Right lobe of liver (tissue), 6 donors: ENCODE results near the gene AMOTL2. TPM values are rescaled to one million over a fixed set of nuclear protein-coding genes. Genes with fewer than 3 reads are reported as not detected.

Source experiments
- ATAC-seq, 4 donors: fragments of 200-7000 bp; cut with Tn5 transposase; one replicate each; pipeline ENCODE4 v1.9.1; 2020; ENCODE audit warnings: mild to moderate bottlenecking in 4 of 4, moderate library complexity in 4 of 4
- DNase-seq, 3 donors: peaks; one replicate each; pipeline ENCODE4 v3.0.0-alpha.2; 2020
- H3K27ac ChIP-seq, 3 donors: fragments of 200-600 bp; one replicate each; pipeline ENCODE4 v1.8.0; 2022
- H3K27me3 ChIP-seq, 2 donors: fragments of 200-600 bp; one replicate each; pipeline ENCODE4 v1.8.0; 2022
- H3K36me3 ChIP-seq, 4 donors: fragments of 200-600 bp; sonication (generic) in 1 of 4; one replicate each; pipeline versions ENCODE4 v1.5.1 to v1.8.0; 2017 to 2022; ENCODE audit warnings: control low read depth in 1 of 4
- H3K4me1 ChIP-seq, 4 donors: fragments of 200-600 bp; sonication (generic) in 1 of 4; one replicate each; pipeline versions ENCODE4 v1.5.1 to v1.8.0; 2017 to 2022; ENCODE audit warnings: control low read depth in 1 of 4
- H3K4me3 ChIP-seq, 3 donors: fragments of 200-600 bp; one replicate each; pipeline ENCODE4 v1.8.0; 2022
- H3K9me3 ChIP-seq, 4 donors: fragments of 200-600 bp; sonication (generic) in 1 of 4; one replicate each; pipeline versions ENCODE4 v1.5.1 to v1.8.0; 2017 to 2022; ENCODE audit warnings: control low read depth in 1 of 4
- CTCF ChIP-seq, 4 donors: fragments of 200-600 bp in 3 of 4; fragments of 450-650 bp in 1 of 4; IDR thresholded peaks; one replicate each; pipeline versions ENCODE4 v1.5.1 to v1.8.0; 2016 to 2022; ENCODE audit warnings: antibody characterized with exemption in 4 of 4, mild to moderate bottlenecking in 2 of 4
- POLR2A ChIP-seq: fragments of 450-650 bp; IDR thresholded peaks from one replicate; pipeline ENCODE4 v1.6.1; 2017; ENCODE audit warnings: antibody characterized with exemption, mild to moderate bottlenecking
- WGBS: methylation state at CpG from one replicate; pipeline ENCODE4 v1.1.6; 2018; ENCODE audit warnings: low coverage, low lambda C conversion rate; ENCODE audit not compliant: insufficient coverage; ENCODE audit errors: missing lambda C conversion rate; 5-methylcytosine and 5-hydroxymethylcytosine counted together
- intact Hi-C, 2 donors: fragments of 100-400 bp; cut with DNase I; formaldehyde crosslinking; loops; one replicate each; pipeline versions ENCODE4 v1.11.2 to v1.14.1; 2022
- total RNA-seq, 6 experiments: library from RNA; depleted of rRNA in 2 of 6; stranded (reverse); fragments of >200 nt in 2 of 6; fragmentation: NEBNext Ultra II Directional in 3 of 6; extraction: Animal tissue kit (Norgen Biotek cat#: 25700) in 3 of 6; gene quantifications; one replicate each; pipeline versions ENCODE4 v1.1.0 to v1.2.4, GENCODE V29; 2016 to 2023
- donor health status: DM: no; HTN: yes; CAD: no.
- donor health status: DM: no; HTN: no; CAD: no.
- donor health status: DM: no; HTN: no; CAD: no.
- donor health status: DM: no; HTN: yes; CAD: no.
- donor health status: DM: no; HTN: yes; CAD: no.

The AMOTL2 gene
- total RNA-seq, 6 experiments from 2014 or later: 18.0 to 33.3 (median 21.8) TPM

DNA sequence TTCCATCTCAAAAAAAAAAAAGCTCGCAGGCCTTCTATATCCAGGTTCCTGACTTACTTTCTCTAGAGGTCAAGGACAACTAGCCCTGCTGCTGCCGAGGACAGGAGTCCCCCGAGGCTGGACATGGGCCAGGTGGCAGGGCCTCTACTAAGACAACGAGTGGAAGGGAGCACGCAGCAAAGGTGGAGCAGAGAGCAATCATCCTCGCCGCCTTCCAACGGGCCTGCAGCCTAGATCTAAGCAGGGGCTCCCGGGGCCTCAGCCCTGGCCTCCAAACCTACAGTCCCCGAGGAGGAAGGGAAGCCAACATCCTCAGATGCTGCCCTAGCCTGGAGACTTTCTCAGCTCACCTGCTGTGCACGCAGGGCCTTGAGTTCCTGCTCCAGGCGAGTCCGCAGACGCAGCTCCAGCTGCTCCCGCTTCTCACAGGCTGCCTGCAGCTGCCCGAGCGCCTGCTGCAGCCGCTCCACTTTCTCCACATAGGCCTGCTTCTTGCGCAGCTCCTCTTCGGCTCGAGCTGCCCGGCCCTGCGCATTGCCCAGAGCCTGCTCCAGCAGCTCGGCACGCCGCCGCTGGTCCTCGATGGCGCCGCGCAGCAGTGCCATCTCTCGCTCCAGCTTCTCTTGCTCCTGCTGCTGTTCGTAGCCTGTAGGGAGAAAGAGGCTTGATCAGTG is 12.9 kb downstream of the AMOTL2 start:
- Histone ChIP-seq H3K27me3 (no peaks in the 10 kb centered on the region), H3K4me3 (no peak overlapping the region), H3K4me1 (peaks cover 0 to 41% (median 17%) of the 10 kb centered on the region in 4 donors), H3K36me3 (peaks cover 6 to 84% (median 51%) of the 10 kb centered on the region in 4 donors), H3K9me3 (no peaks in the 10 kb centered on the region), H3K27ac (peak overlapping the region in 1 of 3 donors; percentile 13)
- ATAC-seq (no peak), DNase-seq (peak in 1 of 3 donors; percentile 46)
- TF ChIP-seq POLR2A (no peak), CTCF (IDR thresholded peaks at IDR 0.05) (no peak)
- intact Hi-C loops: loop anchor here in 1 of 2 donors (5.0 kb wide), 1 partner anchor 39 kb away; no protein-coding TSS in a partner anchor
- WGBS: 93% methylated on average over 8 of the region's 33 CpGs

- H3K27ac ChIP-seq: no peak overlapping the region
- 85% methylated on average over 4 of the region's 12 CpGs for WGBS
- TF ChIP-seq POLR2A (no peak), CTCF (IDR thresholded peaks at IDR 0.05) (no peak)
- no peak for ATAC-seq
- H3K9me3 ChIP-seq: no peaks in the 10 kb centered on the region
- peaks cover 6 to 78% (median 47%) of the 10 kb centered on the region in 4 donors for H3K36me3 ChIP-seq
- H3K4me3 ChIP-seq: no peak overlapping the region
- no peaks in the 10 kb centered on the region for H3K27me3 ChIP-seq
- H3K4me1 ChIP-seq: peaks cover 0 to 43% (median 17%) of the 10 kb centered on the region in 4 donors
- intact Hi-C loops: loop anchor here in 1 of 2 donors (5.0 kb wide), 1 partner anchor 38 kb away; no protein-coding TSS in a partner anchor
- DNase-seq: peak in 1 of 3 donors; percentile 44
Observed at GRCh38 chr3:134360046-134360445, 14.2 kb downstream of the AMOTL2 start.

DNA sequence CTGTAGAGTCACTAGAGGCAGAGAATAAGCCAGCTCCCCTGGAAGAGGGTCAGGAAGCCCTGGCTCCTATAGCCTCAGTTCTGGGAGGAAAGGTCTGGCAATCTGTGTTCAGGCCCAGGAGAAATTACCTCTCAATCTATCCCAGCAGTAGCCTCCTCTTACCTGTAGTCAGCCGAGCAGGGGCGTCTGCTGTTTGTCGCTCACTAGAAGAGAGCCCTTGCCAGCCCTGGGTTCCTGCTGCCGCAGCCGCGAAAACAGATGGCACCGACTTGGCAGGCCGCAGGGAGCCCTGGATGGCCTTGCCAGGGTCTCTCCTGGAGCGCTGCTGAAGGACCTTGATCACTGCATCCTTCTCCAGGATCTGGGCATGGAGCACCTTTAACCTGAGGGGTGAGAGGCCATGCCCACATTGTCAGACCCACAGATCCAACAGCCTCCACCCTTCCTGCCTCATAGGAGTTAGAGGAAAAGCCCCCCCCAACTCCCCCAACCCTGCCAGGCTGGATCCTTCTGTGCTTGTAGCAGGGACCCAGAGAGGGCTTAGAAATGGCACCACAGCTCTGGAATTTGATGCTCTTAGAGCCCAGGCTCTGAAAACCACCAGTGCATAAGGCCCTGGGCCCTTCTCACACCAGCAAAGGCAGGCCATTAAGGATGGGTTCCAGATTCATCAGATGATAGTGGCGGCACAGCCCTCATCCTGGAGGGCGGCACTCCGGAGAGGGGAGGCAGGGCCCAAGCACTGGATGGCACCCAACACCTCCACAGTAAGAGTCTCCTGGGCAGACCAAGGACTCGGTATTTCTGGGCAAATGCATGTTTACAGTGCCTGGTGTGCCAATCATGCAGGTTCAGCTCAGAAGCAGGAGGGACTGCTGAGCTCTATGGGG is 14.9 kb downstream of the AMOTL2 start:
- ATAC-seq: no peak
- no peak for TF ChIP-seq POLR2A
- no peak for TF ChIP-seq CTCF (IDR thresholded peaks at IDR 0.05)
- intact Hi-C loops: loop anchor here in 1 of 2 donors (5.0 kb wide), 1 partner anchor 37 kb away; no protein-coding TSS in a partner anchor
- WGBS: no CpG with 5 or more reads among the region's 13 CpGs
- Histone ChIP-seq H3K27ac (no peak overlapping the region), H3K36me3 (peaks cover 7 to 79% (median 47%) of the 10 kb centered on the region in 4 donors), H3K27me3 (no peaks in the 10 kb centered on the region), H3K4me1 (peaks cover 0 to 43% (median 17%) of the 10 kb centered on the region in 4 donors), H3K9me3 (no peaks in the 10 kb centered on the region), H3K4me3 (no peak overlapping the region)
- DNase-seq: peak in 1 of 3 donors; percentile 52

- peaks cover 7 to 76% (median 45%) of the 10 kb centered on the region in 4 donors for H3K36me3 ChIP-seq
- WGBS: 48% methylated on average over 4 of the region's 10 CpGs
- H3K9me3 ChIP-seq: no peaks in the 10 kb centered on the region
- intact Hi-C loops: no loop called here
- peak overlapping the region in 1 of 3 donors; percentile 26 for H3K27ac ChIP-seq
- peaks cover 0 to 44% (median 20%) of the 10 kb centered on the region in 4 donors for H3K4me1 ChIP-seq
- H3K4me3 ChIP-seq: no peak overlapping the region
- DNase-seq (peak in 1 of 3 donors; percentile 43), ATAC-seq (no peak)
- H3K27me3 ChIP-seq: no peaks in the 10 kb centered on the region
- TF ChIP-seq POLR2A: no peak
- peak; percentile 6 to 33 (median 25) for TF ChIP-seq CTCF (IDR thresholded peaks at IDR 0.05)
Observed at GRCh38 chr3:134357914-134358811, 16.1 kb downstream of the AMOTL2 start.
